Naive thymus-derived CD4-positive, alpha-beta T cell (primary cell): ENCODE results near the gene NANS. TPM values are rescaled to one million over a fixed set of nuclear protein-coding genes. Genes with fewer than 3 reads are reported as not detected.

Experiments used
- ATAC-seq: fragments of 150-1000 bp; cut with Tn5 transposase; 2 replicates; pipeline ENCODE4 v1.10.0; 2021; ENCODE audit warnings: mild to moderate bottlenecking, moderate library complexity
- CTCF ChIA-PET: fragments of 350-600 bp; sonication (Branson Sonifier 250); formaldehyde crosslinking; loops from one replicate; lab custom pipeline; 2021; ENCODE audit warnings: antibody characterized with exemption; lab: Charles Lee
- POLR2A ChIA-PET: fragments of 350-600 bp; sonication (Branson Sonifier 250); formaldehyde crosslinking; loops from one replicate; lab custom pipeline; 2021; ENCODE audit warnings: antibody characterized with exemption, inconsistent platforms; lab: Charles Lee
- DNase-seq, 9 donors: peaks; one replicate each; pipeline versions ENCODE4 v3.0.0 to v3.0.0-alpha.2; 2020 to 2022; ENCODE audit warnings: mixed read lengths in 1 of 9
- H3K27ac ChIP-seq: one replicate; pipeline ENCODE4 v1.7.0; 2013; ENCODE audit warnings: mild to moderate bottlenecking, low read depth, low read length, moderate library complexity
- H3K27me3 ChIP-seq, 2 donors: one replicate each; pipeline ENCODE4 v1.7.0; 2013; ENCODE audit warnings: low read length in 2 of 2, mild to moderate bottlenecking in 2 of 2, moderate library complexity in 2 of 2; ENCODE audit not compliant: control insufficient read depth in 2 of 2, insufficient read depth in 2 of 2
- H3K36me3 ChIP-seq, 3 experiments: 1 replicate in 2 of 3; 2 replicates in 1 of 3; pipeline ENCODE4 v1.7.0; 2013; ENCODE audit warnings: low read length in 3 of 3, mild to moderate bottlenecking in 3 of 3, moderate library complexity in 1 of 3; ENCODE audit not compliant: insufficient read depth in 3 of 3, control insufficient read depth in 2 of 3
- H3K4me1 ChIP-seq, 2 donors: one replicate each; pipeline ENCODE4 v1.7.0; 2013; ENCODE audit warnings: low read length in 2 of 2, mild to moderate bottlenecking in 2 of 2, moderate library complexity in 1 of 2; ENCODE audit not compliant: control insufficient read depth in 2 of 2, insufficient read depth in 2 of 2
- H3K4me3 ChIP-seq: 2 replicates; pipeline ENCODE4 v1.7.0; 2013; ENCODE audit warnings: mild to moderate bottlenecking, low read length
- H3K9me3 ChIP-seq, 3 experiments: 1 replicate in 2 of 3; 2 replicates in 1 of 3; pipeline ENCODE4 v1.7.0; 2013; ENCODE audit warnings: low read length in 3 of 3; ENCODE audit not compliant: control insufficient read depth in 2 of 3
- H3K27ac Mint-ChIP-seq, 9 donors: one replicate each; pipeline ENCODE4 v1.8.0; 2020 to 2022; ENCODE audit warnings: mixed read lengths in 9 of 9, mild to moderate bottlenecking in 8 of 9, moderate library complexity in 5 of 9, inconsistent platforms in 2 of 9
- H3K27me3 Mint-ChIP-seq, 5 donors: one replicate each; pipeline ENCODE4 v1.8.0; 2021 to 2022; ENCODE audit warnings: mixed read lengths in 5 of 5, mild to moderate bottlenecking in 1 of 5
- H3K36me3 Mint-ChIP-seq, 5 donors: one replicate each; pipeline ENCODE4 v1.8.0; 2020 to 2022; ENCODE audit warnings: mixed read lengths in 5 of 5, mild to moderate bottlenecking in 3 of 5, inconsistent platforms in 1 of 5
- H3K4me1 Mint-ChIP-seq, 7 donors: one replicate each; pipeline ENCODE4 v1.8.0; 2020 to 2022; ENCODE audit warnings: mixed read lengths in 7 of 7, mild to moderate bottlenecking in 3 of 7, inconsistent platforms in 1 of 7
- H3K4me3 Mint-ChIP-seq, 10 donors: one replicate each; pipeline ENCODE4 v1.8.0; 2020 to 2022; ENCODE audit warnings: mild to moderate bottlenecking in 10 of 10, mixed read lengths in 10 of 10, moderate library complexity in 6 of 10, inconsistent platforms in 2 of 10
- H3K9me3 Mint-ChIP-seq, 11 donors: one replicate each; pipeline ENCODE4 v1.8.0; 2020 to 2022; ENCODE audit warnings: mixed read lengths in 11 of 11, mild to moderate bottlenecking in 4 of 11, inconsistent platforms in 1 of 11, moderate library complexity in 1 of 11
- intact Hi-C, 2 donors: fragments of 100-400 bp; cut with micrococcal nuclease; formaldehyde crosslinking; loops; one replicate each; pipeline ENCODE4 v1.15.1; 2023
- polyA plus RNA-seq, 2 donors: library from polyadenylated mRNA; unstranded; fragments of 300-500 nt; fragmentation: Illumina TruSeq; gene quantifications; one replicate each; pipeline ENCODE4 v1.2.3, GENCODE V29; 2021
- total RNA-seq, 6 experiments: library from RNA in 5 of 6; stranded (reverse) in 5 of 6; gene quantifications; 1 replicate in 5 of 6; 2 replicates in 1 of 6; pipeline ENCODE4 v1.2.3 and lab custom pipeline; 2021 to 2026

Gene NANS
- total and polyA plus RNA-seq, 7 experiments from 2014 or later = 16.3 to 58.9 (median 33.2) TPM

GRCh38 chr9:98043915-98044314 lies 12.6 kb upstream of the NANS start:
- H3K4me1 ChIP-seq = peaks cover 0 to 8% of the 10 kb centered on the region in 2 donors

DNA sequence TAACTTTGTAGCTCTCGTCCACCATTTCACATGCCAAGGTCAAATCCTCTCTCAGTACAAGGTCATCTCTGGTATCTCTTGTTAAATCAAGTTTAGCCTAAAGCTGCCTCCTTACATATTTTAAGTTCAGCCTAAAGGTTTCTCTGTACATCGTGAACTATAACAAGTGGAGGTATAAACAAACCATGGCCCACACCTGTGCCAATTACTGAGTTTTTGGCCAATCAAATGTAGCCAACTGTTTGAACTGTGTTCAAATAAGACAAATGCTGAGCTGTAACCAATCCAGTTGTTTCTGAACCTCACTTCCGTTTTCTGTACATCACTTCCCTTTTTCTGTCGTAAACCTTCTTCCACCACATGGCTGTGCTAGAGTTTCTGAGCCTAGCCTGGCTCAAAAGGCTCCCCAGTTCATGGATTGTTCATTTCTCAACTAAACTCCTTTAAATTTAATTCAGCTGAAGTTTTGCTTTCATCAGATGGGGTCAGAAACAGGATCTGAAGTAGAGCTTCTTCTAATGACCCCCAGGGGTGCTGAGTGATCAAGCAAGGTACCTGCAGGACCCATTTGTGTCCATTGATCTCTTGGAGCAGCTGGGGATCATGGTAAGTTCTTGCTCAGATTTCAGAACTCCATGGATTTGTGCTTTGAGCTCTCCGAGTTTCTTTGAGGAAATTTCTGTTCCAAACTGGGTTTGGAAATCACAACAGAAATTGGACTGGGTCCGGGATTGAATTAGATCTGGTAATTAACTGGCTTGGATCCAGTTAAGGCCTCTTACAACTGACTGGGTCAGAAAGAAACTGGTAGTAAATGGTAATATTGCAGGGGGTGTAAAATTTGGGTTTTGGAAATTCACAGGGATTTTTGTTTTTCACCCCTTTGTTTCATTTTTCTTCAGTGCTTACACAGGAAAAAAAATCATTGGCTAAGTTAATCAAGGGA lies 11.0 kb upstream of the NANS start:
- CTCF ChIA-PET = interaction anchor here (0.8 to 1.7 kb wide), 8 partner anchors 10 to 211 kb away, joined by 3 to 7 read pairs (median 6); partner anchors contain the start of genes NANS and TRMO
- Histone ChIP-seq H3K36me3 (no peaks in the 10 kb centered on the region), H3K27ac (peak overlapping the region; percentile 49), H3K9me3 (no peaks in the 10 kb centered on the region), H3K27me3 (no peaks in the 10 kb centered on the region), H3K4me1 (peaks cover 0 to 8% of the 10 kb centered on the region in 2 donors), H3K4me3 (peak overlapping the region; percentile 59)
- peak overlapping the region; percentile 85 to 99 (median 89) for H3K27ac Mint-ChIP-seq
- DNase-seq = peak in 8 of 9 donors; percentile 27 to 83 (median 72)
- H3K36me3 Mint-ChIP-seq = peaks cover 0 to 19% (median 0%) of the 10 kb centered on the region in 5 donors
- intact Hi-C loops = loop anchor here (1.0 to 2.0 kb wide), 5 partner anchors 11 to 210 kb away; partner anchors contain the start of genes ANP32B (in 2 of the 2), NANS (in 2 of the 2), TBC1D2 (in 2 of the 2) and TRMO (in 1 of the 2)
- POLR2A ChIA-PET = interaction anchor here (1.1 to 2.9 kb wide), 11 partner anchors 8 to 349 kb away, joined by 3 to 24 read pairs (median 6); partner anchors contain the start of genes NANS, TRMO and XPA
- H3K4me3 Mint-ChIP-seq = peak overlapping the region; percentile 77 to 95 (median 86)
- H3K9me3 Mint-ChIP-seq = peaks cover 0 to 5% (median 0%) of the 10 kb centered on the region in 11 donors
- ATAC-seq = peak; percentile 96
- H3K27me3 Mint-ChIP-seq = peaks cover 0 to 5% (median 0%) of the 10 kb centered on the region in 5 donors
- peaks cover 8 to 51% (median 41%) of the 10 kb centered on the region in 7 donors for H3K4me1 Mint-ChIP-seq

More at GRCh38 chr9:98043915-98044314, 12.6 kb upstream of the NANS start:
- H3K27me3 ChIP-seq = no peaks in the 10 kb centered on the region
- Mint-ChIP-seq H3K36me3 (peaks cover 0 to 14% (median 0%) of the 10 kb centered on the region in 5 donors), H3K9me3 (peaks cover 0 to 5% (median 0%) of the 10 kb centered on the region in 11 donors), H3K27ac (peak overlapping the region in 2 of 9 donors; percentile 55 to 59), H3K27me3 (peaks cover 0 to 5% (median 0%) of the 10 kb centered on the region in 5 donors), H3K4me3 (no peak overlapping the region), H3K4me1 (peaks cover 8 to 41% (median 35%) of the 10 kb centered on the region in 7 donors)
- H3K27ac ChIP-seq = no peak overlapping the region
- no peak for DNase-seq
- ChIA-PET POLR2A (interaction anchor here (0.6 to 7.9 kb wide), 6 partner anchors 8 to 213 kb away, joined by 3 to 36 read pairs (median 6); partner anchors contain the start of genes ANP32B, NANS and TRMO), CTCF (interaction anchor here (1.7 kb wide), 1 partner anchor 13 kb away, joined by 7 read pairs; the partner anchor contains the start of gene NANS)
- H3K36me3 ChIP-seq = no peaks in the 10 kb centered on the region
- no peaks in the 10 kb centered on the region for H3K9me3 ChIP-seq
- intact Hi-C loops = loop anchor here (2.0 kb wide), 2 partner anchors 17 to 61 kb away; partner anchors contain the start of gene ANP32B (in 2 of the 2)
- ATAC-seq = no peak
- H3K4me3 ChIP-seq = no peak overlapping the region

DNA sequence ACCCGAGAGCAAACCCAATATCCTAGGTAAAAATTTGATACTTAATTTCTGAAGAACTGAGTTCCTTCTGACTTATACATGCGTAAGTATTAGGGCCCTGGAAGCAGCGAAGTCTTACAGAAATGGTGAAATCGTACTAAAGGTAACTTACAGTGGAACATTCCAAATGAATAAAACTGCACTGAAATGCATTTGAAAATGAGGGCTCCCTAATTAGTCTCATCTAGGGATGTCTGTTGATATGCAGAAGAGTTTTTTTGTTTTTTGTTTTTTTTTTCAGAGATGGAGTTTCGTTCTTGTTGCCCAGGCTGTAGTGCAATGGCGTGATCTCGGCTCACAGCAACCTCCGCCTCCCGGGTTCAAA lies 10.4 kb upstream of the NANS start:
- intact Hi-C loops = no loop called here
- Mint-ChIP-seq H3K4me3 (peak overlapping the region; percentile 58 to 95 (median 86)), H3K4me1 (peaks cover 8 to 54% (median 44%) of the 10 kb centered on the region in 7 donors), H3K9me3 (peaks cover 0 to 5% (median 0%) of the 10 kb centered on the region in 11 donors), H3K27me3 (peaks cover 0 to 5% (median 0%) of the 10 kb centered on the region in 5 donors), H3K27ac (peak overlapping the region in 3 of 9 donors; percentile 86 to 99 (median 88)), H3K36me3 (peaks cover 0 to 19% (median 0%) of the 10 kb centered on the region in 5 donors)
- Histone ChIP-seq H3K9me3 (no peaks in the 10 kb centered on the region), H3K4me1 (peaks cover 0 to 8% of the 10 kb centered on the region in 2 donors), H3K27me3 (no peaks in the 10 kb centered on the region), H3K4me3 (no peak overlapping the region), H3K36me3 (no peaks in the 10 kb centered on the region), H3K27ac (peak overlapping the region; percentile 49)
- POLR2A ChIA-PET = interaction anchor here (1.4 to 2.9 kb wide), 8 partner anchors 8 to 210 kb away, joined by 3 to 24 read pairs (median 10); partner anchors contain the start of genes NANS and TRMO
- DNase-seq (no peak), ATAC-seq (no peak)
- CTCF ChIA-PET = interaction anchor here (0.7 to 1.4 kb wide), 4 partner anchors 22 to 210 kb away, joined by 3 to 6 read pairs (median 5); no protein-coding TSS in a partner anchor

GRCh38 chr9:98047002-98047401 lies 9.5 kb upstream of the NANS start:
- Histone ChIP-seq H3K36me3 (no peaks in the 10 kb centered on the region), H3K4me3 (no peak overlapping the region), H3K9me3 (no peaks in the 10 kb centered on the region), H3K27me3 (no peaks in the 10 kb centered on the region), H3K27ac (no peak overlapping the region), H3K4me1 (peaks cover 0 to 8% of the 10 kb centered on the region in 2 donors)
- CTCF ChIA-PET = interaction anchor here (1.3 to 1.9 kb wide), 2 partner anchors 146 to 209 kb away, joined by 5 read pairs; partner anchors contain the start of gene TBC1D2
- POLR2A ChIA-PET = interaction anchor here (0.6 to 1.8 kb wide), 5 partner anchors 10 to 1072 kb away, joined by 3 to 12 read pairs (median 8); partner anchors contain the start of genes NANS, TBC1D2 and TRMO
- ATAC-seq (no peak), DNase-seq (no peak)
- Mint-ChIP-seq H3K27me3 (peaks cover 0 to 5% (median 0%) of the 10 kb centered on the region in 5 donors), H3K9me3 (peaks cover 0 to 5% (median 0%) of the 10 kb centered on the region in 11 donors), H3K4me1 (peaks cover 8 to 56% (median 44%) of the 10 kb centered on the region in 7 donors), H3K4me3 (peak overlapping the region in 6 of 10 donors; percentile 3 to 70 (median 31)), H3K27ac (peak overlapping the region in 2 of 9 donors; percentile 45 to 53), H3K36me3 (peaks cover 0 to 19% (median 0%) of the 10 kb centered on the region in 5 donors)
- intact Hi-C loops = no loop called here

GRCh38 chr9:98049288-98050072 lies 7.1 kb upstream of the NANS start:
- no peaks in the 10 kb centered on the region for H3K27me3 ChIP-seq
- peaks cover 0 to 5% (median 0%) of the 10 kb centered on the region in 11 donors for H3K9me3 Mint-ChIP-seq
- H3K4me3 ChIP-seq = no peak overlapping the region
- no peak overlapping the region for H3K27ac ChIP-seq
- ATAC-seq = no peak
- peak overlapping the region in 6 of 9 donors; percentile 19 to 83 (median 55) for H3K27ac Mint-ChIP-seq
- no peaks in the 10 kb centered on the region for H3K27me3 Mint-ChIP-seq
- peaks cover 0 to 23% (median 0%) of the 10 kb centered on the region in 5 donors for H3K36me3 Mint-ChIP-seq
- H3K4me1 ChIP-seq = peaks cover 0 to 8% of the 10 kb centered on the region in 2 donors
- no peak for DNase-seq
- intact Hi-C loops = no loop called here
- no peaks in the 10 kb centered on the region for H3K9me3 ChIP-seq
- ChIA-PET POLR2A (interaction anchor here (0.6 to 1.0 kb wide), 2 partner anchors 9 to 282 kb away, joined by 3 to 4 read pairs; no protein-coding TSS in a partner anchor), CTCF (interaction anchor here (0.7 kb wide), 1 partner anchor 271 kb away, joined by 4 read pairs; no protein-coding TSS in a partner anchor)
- peaks cover 8 to 57% (median 40%) of the 10 kb centered on the region in 7 donors for H3K4me1 Mint-ChIP-seq
- H3K36me3 ChIP-seq = no peaks in the 10 kb centered on the region
- peak overlapping the region in 1 of 10 donors; percentile 35 for H3K4me3 Mint-ChIP-seq
